IMR-90 (cell line): ENCODE measurements around the gene ENDOV. TPM values are rescaled to one million over a fixed set of nuclear protein-coding genes. Genes with fewer than 3 reads are reported as not detected.

Source experiments
- ATAC-seq: fragments of 200-7000 bp; cut with Tn5 transposase; 2 replicates; pipeline ENCODE4 v1.9.1; 2020; ENCODE audit warnings: low read depth, mild to moderate bottlenecking, moderate library complexity
- BruUV-seq: library from RNA; stranded (reverse); fragments of 400-500 nt; replicated peaks from 2 replicates; lab custom pipeline; 2021; lab: Mats Ljungman, UMichigan
- CTCF ChIA-PET: fragments of 300-600 bp; formaldehyde crosslinking; extraction: SDS; loops from one replicate; lab custom pipeline; 2021; ENCODE audit warnings: antibody characterized with exemption; lab: Yijun Ruan, JAX
- POLR2A ChIA-PET: fragments of 300-600 bp; sonication (Branson Sonifier 250); formaldehyde crosslinking; loops from one replicate; lab custom pipeline; 2022; ENCODE audit warnings: antibody characterized with exemption; ENCODE audit not compliant: unreplicated experiment; lab: Charles Lee
- DNase-seq: peaks from one replicate; pipeline ENCODE4 v3.0.0; 2013
- H2AFZ ChIP-seq: replicated peaks from 2 replicates; pipeline ENCODE3; 2013; ENCODE audit warnings: low read length, mild to moderate bottlenecking; ENCODE audit not compliant: poor library complexity
- H2AK5ac ChIP-seq: 2 replicates; pipeline ENCODE4 v1.6.1; 2013; ENCODE audit warnings: low read depth, low read length, inconsistent platforms
- H2AK9ac ChIP-seq: replicated peaks from 2 replicates; pipeline ENCODE3; 2013; ENCODE audit warnings: mild to moderate bottlenecking, low read depth, low read length, moderate library complexity; ENCODE audit not compliant: poor library complexity
- H2BK120ac ChIP-seq: 2 replicates; pipeline ENCODE4 v1.6.1; 2013; ENCODE audit warnings: low read depth, low read length, inconsistent platforms
- H2BK15ac ChIP-seq: 3 replicates; pipeline ENCODE4 v1.6.1; 2013; ENCODE audit warnings: low read depth, low read length, inconsistent platforms
- H2BK20ac ChIP-seq: 2 replicates; pipeline ENCODE4 v1.6.1; 2013; ENCODE audit warnings: low read depth, mild to moderate bottlenecking, inconsistent platforms, low read length, moderate library complexity
- H2BK5ac ChIP-seq: 2 replicates; pipeline ENCODE4 v1.6.1; 2013; ENCODE audit warnings: mild to moderate bottlenecking, low read depth, low read length, inconsistent platforms; ENCODE audit not compliant: poor library complexity, severe bottlenecking
- H3K14ac ChIP-seq: replicated peaks from 2 replicates; pipeline ENCODE4 v1.6.1; 2013; ENCODE audit warnings: low read depth, low read length, inconsistent platforms
- H3K18ac ChIP-seq: 2 replicates; pipeline ENCODE4 v1.6.1; 2013; ENCODE audit warnings: low read depth, low read length, control low read depth
- H3K23ac ChIP-seq: 2 replicates; pipeline ENCODE4 v1.6.1; 2013; ENCODE audit warnings: low read depth, low read length, inconsistent platforms
- H3K27ac ChIP-seq: 2 replicates; pipeline ENCODE4 v1.5.1; 2013; ENCODE audit warnings: mild to moderate bottlenecking, control low read depth, low read length; ENCODE audit not compliant: insufficient read depth
- H3K27me3 ChIP-seq: 2 replicates; pipeline ENCODE4 v1.6.1; 2013; ENCODE audit warnings: low read length; ENCODE audit not compliant: control insufficient read depth, insufficient read depth
- H3K36me3 ChIP-seq: 2 replicates; pipeline ENCODE4 v1.6.1; 2013; ENCODE audit warnings: low read length, mixed read lengths; ENCODE audit not compliant: control insufficient read depth, insufficient read depth
- H3K4ac ChIP-seq: 2 replicates; pipeline ENCODE4 v1.6.1; 2013; ENCODE audit warnings: low read depth, low read length, inconsistent platforms
- H3K4me1 ChIP-seq: 2 replicates; pipeline ENCODE4 v1.6.1; 2013; ENCODE audit warnings: low read length, mixed read lengths; ENCODE audit not compliant: control insufficient read depth, insufficient read depth
- H3K4me2 ChIP-seq: 2 replicates; pipeline ENCODE4 v1.6.1; 2013; ENCODE audit warnings: low read depth, mild to moderate bottlenecking, control low read depth, low read length, moderate library complexity
- H3K4me3 ChIP-seq: 2 replicates; pipeline ENCODE4 v1.5.1; 2013; ENCODE audit warnings: low read depth, mild to moderate bottlenecking, control low read depth, low read length, moderate library complexity; ENCODE audit not compliant: insufficient read depth
- H3K56ac ChIP-seq: 2 replicates; pipeline ENCODE4 v1.6.1; 2013; ENCODE audit warnings: low read length, inconsistent platforms; ENCODE audit not compliant: insufficient read depth; ENCODE audit errors: extremely low read depth
- H3K79me1 ChIP-seq, 2 experiments: 2 replicates each; pipeline ENCODE4 v1.6.1; 2013; ENCODE audit warnings: low read length in 2 of 2, inconsistent platforms in 1 of 2, low read depth in 1 of 2
- H3K9ac ChIP-seq: 2 replicates; pipeline ENCODE4 v1.6.1; 2013; ENCODE audit warnings: low read depth, low read length, control low read depth
- H3K9me1 ChIP-seq: 2 replicates; pipeline ENCODE4 v1.6.1; 2013; ENCODE audit warnings: low read length, inconsistent platforms; ENCODE audit not compliant: insufficient read depth
- H3K9me3 ChIP-seq: 2 replicates; pipeline ENCODE4 v1.6.1; 2013; ENCODE audit warnings: low read length; ENCODE audit not compliant: control insufficient read depth, insufficient read depth
- H4K20me1 ChIP-seq: 2 replicates; pipeline ENCODE4 v1.6.1; 2013; ENCODE audit warnings: low read length, inconsistent platforms; ENCODE audit not compliant: insufficient read depth
- H4K5ac ChIP-seq: 2 replicates; pipeline ENCODE4 v1.6.1; 2013; ENCODE audit warnings: mild to moderate bottlenecking, low read depth, low read length, control low read depth
- H4K8ac ChIP-seq, 2 experiments: 2 replicates each; pipeline ENCODE4 v1.6.1; 2013; ENCODE audit warnings: low read depth in 2 of 2, low read length in 2 of 2, control low read depth in 1 of 2, inconsistent platforms in 1 of 2
- H4K91ac ChIP-seq: 2 replicates; pipeline ENCODE4 v1.6.1; 2013; ENCODE audit warnings: low read depth, low read length, inconsistent platforms; ENCODE audit not compliant: insufficient read depth
- BHLHE40 ChIP-seq: fragments of 150-350 bp; IDR thresholded peaks from 2 replicates; pipeline ENCODE4 v1.6.1; 2016; ENCODE audit warnings: mild to moderate bottlenecking, low read depth, low read length
- CEBPB ChIP-seq: IDR thresholded peaks from 2 replicates; pipeline ENCODE4 v1.6.1; 2012; ENCODE audit warnings: low read depth, low read length, improper control_type of control experiment
- CTCF ChIP-seq: conservative IDR thresholded peaks from 2 replicates; pipeline ENCODE4 v1.5.1; 2012; ENCODE audit warnings: mild to moderate bottlenecking, low read depth, low read length, improper control_type of control experiment
- ELK1 ChIP-seq: fragments of 150-350 bp; IDR thresholded peaks from 2 replicates; pipeline ENCODE4 v1.6.1; 2016; ENCODE audit warnings: low read depth, mild to moderate bottlenecking, low read length, moderate library complexity, borderline replicate concordance
- FOS ChIP-seq: fragments of 150-350 bp; IDR thresholded peaks from 2 replicates; pipeline ENCODE4 v1.6.1; 2016; ENCODE audit warnings: low read depth, low read length
- MAZ ChIP-seq: IDR thresholded peaks from 2 replicates; pipeline ENCODE4 v1.6.1; 2012; ENCODE audit warnings: low read depth, mild to moderate bottlenecking, low read length, improper control_type of control experiment, moderate library complexity, borderline replicate concordance
- MXI1 ChIP-seq: IDR thresholded peaks from 2 replicates; pipeline ENCODE4 v1.6.1; 2012; ENCODE audit warnings: low read depth, mild to moderate bottlenecking, low read length, moderate library complexity, borderline replicate concordance
- NFE2L2 ChIP-seq: fragments of 150-350 bp; IDR thresholded peaks from 2 replicates; pipeline ENCODE4 v1.6.1; 2016; ENCODE audit warnings: low read depth, mild to moderate bottlenecking, low read length
- RAD21 ChIP-seq: IDR thresholded peaks from 2 replicates; pipeline ENCODE4 v1.6.1; 2012; ENCODE audit warnings: low read length, improper control_type of control experiment
- RFX5 ChIP-seq: IDR thresholded peaks from 2 replicates; pipeline ENCODE4 v1.8.0; 2012; ENCODE audit warnings: low read depth, mild to moderate bottlenecking, low read length, moderate library complexity
- SMC3 ChIP-seq: fragments of 150-350 bp; IDR thresholded peaks from 2 replicates; pipeline ENCODE4 v1.6.1; 2016; ENCODE audit warnings: low read depth, mild to moderate bottlenecking, antibody characterized with exemption, low read length, moderate library complexity
- WGBS, 2 experiments: methylation state at CpG; one replicate each; pipeline versions ENCODE4 v1.1.5 to v1.1.7; 2013; ENCODE audit warnings: missing lambda C conversion rate in 2 of 2; ENCODE audit not compliant: insufficient read length in 1 of 2; ENCODE audit errors: extremely low coverage in 2 of 2; 5-methylcytosine and 5-hydroxymethylcytosine counted together
- dilution Hi-C: fragments of 300-500 bp; cut with HindIII; formaldehyde crosslinking; loops from one replicate; pipeline ENCODE4 v1.14.3; 2018; ENCODE audit warnings: low sequenced_read_pairs; ENCODE audit not compliant: unreplicated experiment
- in situ Hi-C: fragments of 300-500 bp; cut with MboI; formaldehyde crosslinking; loops from 3 replicates; pipeline ENCODE4 v1.14.3; 2019; ENCODE audit warnings: low sequenced_read_pairs, inconsistent platforms, mixed read lengths
- intact Hi-C: fragments of 100-400 bp; cut with micrococcal nuclease; formaldehyde crosslinking; loops from 2 replicates; pipeline ENCODE4 v1.10.0; 2022
- polyA plus RNA-seq, 3 experiments: library from polyadenylated mRNA; depleted of rRNA; stranded (reverse); fragments of >200 nt; gene quantifications; 2 replicates each; pipeline ENCODE4 v1.2.3, GENCODE V29; 2012; ENCODE audit warnings: low replicate concordance in 1 of 3
- total RNA-seq: library from RNA; depleted of rRNA; stranded (reverse); fragments of >200 nt; gene quantifications from 2 replicates; pipeline ENCODE4 v1.2.3, GENCODE V29; 2012
- TF ChIP-seq, protein P1 (sequence below): fragments of 150-350 bp; IDR thresholded peaks from 2 replicates; pipeline ENCODE4 v1.6.1; 2017; ENCODE audit warnings: mild to moderate bottlenecking, antibody characterized with exemption, low read length, low read depth

The ENDOV gene
- total and polyA plus RNA-seq, 2 of the 4 experiments (the other 2 are of a cell fraction) = 15.1 to 30.3 TPM

DNA sequence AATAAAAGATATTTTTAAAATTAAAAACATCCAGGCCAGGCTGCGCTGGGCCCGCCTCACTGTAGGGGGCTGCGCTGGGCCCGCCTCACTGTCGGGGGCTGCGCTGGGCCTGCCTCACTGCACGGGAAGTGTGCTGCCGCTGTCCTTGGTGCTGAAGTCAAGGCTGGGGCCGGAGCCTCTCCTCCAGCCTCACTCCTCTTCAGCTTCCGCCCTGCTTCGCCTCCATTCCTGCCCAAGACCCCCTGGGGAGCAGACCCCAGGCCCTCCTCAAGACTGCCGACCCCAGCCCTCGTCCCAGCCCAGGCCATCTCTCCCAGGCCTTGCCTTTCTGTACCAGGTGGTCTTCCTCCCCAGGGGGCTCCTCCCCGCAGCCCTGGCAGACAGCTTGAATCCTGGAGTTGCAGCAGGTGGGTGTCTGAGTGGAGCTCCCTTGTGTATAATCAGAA lies 26.2 kb downstream of the ENDOV start:
- WGBS, 2 experiments = 17% methylated on average over 9 of the region's 14 CpGs; no CpG with 5 or more reads in 1 of the 2 experiments
- no peak overlapping the region for H2BK120ac ChIP-seq
- in situ Hi-C loops = no loop called here

More for the DNA sequence above, 26.2 kb downstream of the ENDOV start:
- Histone ChIP-seq H3K4me3 (no peak overlapping the region), H3K4me2 (no peak overlapping the region), H2BK15ac (no peak overlapping the region), H4K91ac (no peak overlapping the region), H2BK20ac (no peak overlapping the region), H3K23ac (no peak overlapping the region), H3K9me1 (no peaks in the 10 kb centered on the region), H4K5ac (no peak overlapping the region), H2AK9ac (peak overlapping the region; percentile 28), H2BK5ac (no peak overlapping the region), H2AFZ (no peak overlapping the region), H3K36me3 (no peaks in the 10 kb centered on the region), H4K20me1 (no peaks in the 10 kb centered on the region; the same call in 1 of the 2 replicates), H3K9me3 (no peaks in the 10 kb centered on the region), H3K27me3 (peaks cover 11% of the 10 kb centered on the region; the same call in 1 of the 2 replicates), H3K79me1 (no peaks in the 10 kb centered on the region), H3K56ac (no peak overlapping the region), H3K4ac (no peak overlapping the region), H3K4me1 (no peaks in the 10 kb centered on the region), H3K18ac (no peak overlapping the region), H3K14ac (no peak overlapping the region), H3K9ac (no peak overlapping the region), H3K27ac (no peak overlapping the region), H2AK5ac (no peak overlapping the region), H4K8ac (no peak overlapping the region)
- ATAC-seq = peak; percentile 86
- DNase-seq = peak; percentile 36
- dilution Hi-C loops (no loop called here), intact Hi-C loops (no loop called here)
- ChIA-PET POLR2A (no interaction called here), CTCF (no interaction called here)
- TF ChIP-seq CTCF (0 out of 2 replicates have a peak, but pooled peaks have one; percentile 2), FOS (no peak), RAD21 (peak; percentile 30; the same call in 1 of the 2 replicates), RFX5 (no peak), BHLHE40 (peak; percentile 52; the same call in 1 of the 2 replicates), CEBPB (no peak), NFE2L2 (no peak), ELK1 (no peak), SMC3 (no peak), MAZ (peak; percentile 71; the same call in 1 of the 2 replicates), MXI1 (peak; percentile 78; the same call in 1 of the 2 replicates)
- TF ChIP-seq, protein P1, sequence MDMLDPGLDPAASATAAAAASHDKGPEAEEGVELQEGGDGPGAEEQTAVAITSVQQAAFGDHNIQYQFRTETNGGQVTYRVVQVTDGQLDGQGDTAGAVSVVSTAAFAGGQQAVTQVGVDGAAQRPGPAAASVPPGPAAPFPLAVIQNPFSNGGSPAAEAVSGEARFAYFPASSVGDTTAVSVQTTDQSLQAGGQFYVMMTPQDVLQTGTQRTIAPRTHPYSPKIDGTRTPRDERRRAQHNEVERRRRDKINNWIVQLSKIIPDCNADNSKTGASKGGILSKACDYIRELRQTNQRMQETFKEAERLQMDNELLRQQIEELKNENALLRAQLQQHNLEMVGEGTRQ = no peak
- BruUV-seq = no TSS peak
